HUDEP-2 (cell line): Measurements from ENCODE around the gene WTIP.
"Not testable (repeated sequence)": the region's sequence is repeated elsewhere in the genome, so short reads cannot be mapped to it uniquely, and the experiment has no call there.

Experiments used
- DNase-seq, 76 experiments: peaks; one replicate each; lab custom pipeline; 2025; ENCODE audit not compliant: unreplicated experiment in 76 of 76; lab: John Stamatoyannopoulos, UW

WTIP gene

GRCh38 chr19:34480971-34481841, at the start of gene WTIP:
WTIP (plus strand) TSS chr19:34481758; CDS start chr19:34481975, 217 bp downstream.
- no peak for DNase-seq

- DNase-seq: no peak
Observed at GRCh38 chr19:34432797-34433196, 48.8 kb upstream of the WTIP start.

- no peak for DNase-seq
Observed at GRCh38 chr19:34436716-34437115, 44.8 kb upstream of the WTIP start.

- DNase-seq: no peak
Observed at GRCh38 chr19:34448191-34448590, 33.4 kb upstream of the WTIP start.

GRCh38 chr19:34452723-34453122, 28.8 kb upstream of the WTIP start:
- DNase-seq: no peak

GRCh38 chr19:34454091-34454490, 27.5 kb upstream of the WTIP start:
- no peak for DNase-seq

- no peak for DNase-seq
Observed at GRCh38 chr19:34454685-34455084, 26.9 kb upstream of the WTIP start.

- DNase-seq: not testable (repeated sequence)
Observed at GRCh38 chr19:34455783-34456480, 25.6 kb upstream of the WTIP start.

GRCh38 chr19:34457446-34457845, 24.1 kb upstream of the WTIP start:
- DNase-seq: no peak

GRCh38 chr19:34458677-34459076, 22.9 kb upstream of the WTIP start:
- DNase-seq: no peak

- no peak for DNase-seq
Observed at GRCh38 chr19:34459614-34460013, 21.9 kb upstream of the WTIP start.

- no peak for DNase-seq
Observed at GRCh38 chr19:34461375-34462100, 20.0 kb upstream of the WTIP start.

- not testable (repeated sequence) for DNase-seq
Observed at GRCh38 chr19:34464785-34465184, 16.8 kb upstream of the WTIP start.

GRCh38 chr19:34468409-34468808, 13.1 kb upstream of the WTIP start:
- DNase-seq: no peak

- not testable (repeated sequence) for DNase-seq
Observed at GRCh38 chr19:34469026-34469425, 12.5 kb upstream of the WTIP start.

GRCh38 chr19:34471906-34472700, 9.5 kb upstream of the WTIP start:
- no peak for DNase-seq

GRCh38 chr19:34474233-34474989, 7.1 kb upstream of the WTIP start:
- no peak for DNase-seq

- DNase-seq: no peak
Observed at GRCh38 chr19:34475026-34475974, 6.3 kb upstream of the WTIP start.
